GM20000 (cell line): ENCODE results near the gene LAMB1.
A peak's percentile ranks its signal among the peaks of the same experiment; 100 is the strongest.

ENCODE experiments used
- DNase-seq: peaks from one replicate; pipeline ENCODE4 v3.0.0; 2012; ENCODE audit warnings: low spot score
- TF ChIP-seq, protein P1 (sequence below): IDR thresholded peaks from 2 replicates; pipeline ENCODE4 v1.5.1; 2012; ENCODE audit warnings: mild to moderate bottlenecking, control low read depth; ENCODE audit errors: extremely low read depth, missing control alignments

Gene LAMB1

DNA sequence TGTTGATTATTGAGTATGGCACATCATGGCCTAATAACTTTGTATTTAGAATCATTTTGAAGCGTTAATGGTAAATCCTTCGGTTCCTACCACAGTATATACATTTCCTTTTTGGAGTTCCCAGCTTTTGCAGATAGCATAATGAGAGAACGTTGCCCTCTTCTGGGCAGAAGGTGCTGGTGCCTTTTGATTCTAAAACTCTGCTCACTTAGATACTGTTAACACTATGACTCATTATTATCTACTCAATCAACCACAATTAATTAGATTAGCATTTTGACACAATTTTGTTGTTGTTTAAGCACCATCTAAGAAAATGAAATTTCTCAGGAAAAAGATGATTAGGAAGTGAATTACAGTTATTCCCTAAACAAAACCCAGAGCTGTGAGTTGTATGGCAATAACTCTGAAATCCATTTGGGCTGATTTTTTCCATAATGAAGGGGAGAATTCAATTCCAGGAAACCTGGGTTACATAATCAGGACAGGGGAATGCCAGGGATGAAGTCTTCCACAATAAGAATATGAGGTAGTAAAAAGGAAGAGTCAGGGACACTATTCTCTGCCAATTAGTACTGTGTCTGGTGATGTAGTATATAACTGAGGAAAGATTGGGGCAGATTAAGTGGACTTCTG, 123.4 kb downstream of the LAMB1 start:
- TF ChIP-seq, protein P1, sequence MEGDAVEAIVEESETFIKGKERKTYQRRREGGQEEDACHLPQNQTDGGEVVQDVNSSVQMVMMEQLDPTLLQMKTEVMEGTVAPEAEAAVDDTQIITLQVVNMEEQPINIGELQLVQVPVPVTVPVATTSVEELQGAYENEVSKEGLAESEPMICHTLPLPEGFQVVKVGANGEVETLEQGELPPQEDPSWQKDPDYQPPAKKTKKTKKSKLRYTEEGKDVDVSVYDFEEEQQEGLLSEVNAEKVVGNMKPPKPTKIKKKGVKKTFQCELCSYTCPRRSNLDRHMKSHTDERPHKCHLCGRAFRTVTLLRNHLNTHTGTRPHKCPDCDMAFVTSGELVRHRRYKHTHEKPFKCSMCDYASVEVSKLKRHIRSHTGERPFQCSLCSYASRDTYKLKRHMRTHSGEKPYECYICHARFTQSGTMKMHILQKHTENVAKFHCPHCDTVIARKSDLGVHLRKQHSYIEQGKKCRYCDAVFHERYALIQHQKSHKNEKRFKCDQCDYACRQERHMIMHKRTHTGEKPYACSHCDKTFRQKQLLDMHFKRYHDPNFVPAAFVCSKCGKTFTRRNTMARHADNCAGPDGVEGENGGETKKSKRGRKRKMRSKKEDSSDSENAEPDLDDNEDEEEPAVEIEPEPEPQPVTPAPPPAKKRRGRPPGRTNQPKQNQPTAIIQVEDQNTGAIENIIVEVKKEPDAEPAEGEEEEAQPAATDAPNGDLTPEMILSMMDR: peak; percentile 51
- DNase-seq: peak; percentile 56

DNA sequence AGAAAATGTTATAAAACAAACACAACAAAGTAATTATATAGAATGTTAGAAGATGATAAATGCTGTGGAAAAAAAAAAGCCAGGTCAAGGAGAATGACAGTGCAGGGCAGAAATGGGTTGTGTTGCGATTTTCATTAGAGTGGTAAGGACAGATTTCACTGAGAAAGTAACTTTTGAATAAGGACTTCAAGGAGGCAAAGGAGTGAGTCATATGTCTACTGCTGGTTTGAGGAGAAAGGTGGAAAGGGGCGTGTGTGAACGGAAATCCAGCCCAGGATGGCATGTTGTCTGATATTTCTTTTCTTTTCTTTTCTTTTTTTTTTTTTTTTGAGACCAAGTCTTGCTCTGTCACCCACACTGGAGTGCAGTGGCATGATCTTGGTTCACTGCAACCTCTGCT, 124.3 kb downstream of the LAMB1 start:
- TF ChIP-seq, protein P1: no peak
- DNase-seq: no peak

DNA sequence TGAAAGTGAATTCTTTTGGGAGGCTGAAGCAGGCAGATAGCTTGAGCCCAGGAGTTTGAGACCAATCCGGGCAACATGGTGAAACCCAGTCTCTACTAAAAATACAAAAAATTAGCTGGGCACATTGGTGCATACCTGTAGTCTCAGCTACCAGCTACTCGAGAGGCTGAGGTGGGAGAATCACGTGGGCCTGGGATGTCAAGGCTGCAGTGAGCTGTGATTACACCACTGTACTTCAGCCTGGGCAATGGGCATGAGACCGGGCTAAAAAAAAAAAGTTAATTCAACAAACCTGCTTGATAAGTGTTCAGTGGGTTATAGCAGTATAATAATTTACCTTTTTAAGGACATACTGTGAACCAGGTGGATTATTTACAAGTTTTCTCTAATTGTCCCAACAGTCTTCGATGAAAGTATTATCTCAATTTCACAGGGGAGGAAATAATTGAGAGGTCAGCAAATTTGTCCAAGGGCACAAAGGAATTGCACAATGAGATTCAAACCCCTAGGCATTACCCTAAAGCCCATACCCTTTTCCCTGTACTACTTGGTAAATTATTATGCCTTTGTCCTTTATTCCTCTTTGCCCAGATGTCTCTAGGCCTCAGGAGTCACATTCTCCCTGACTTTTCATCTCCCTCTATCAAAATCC, 125.1 kb downstream of the LAMB1 start:
- TF ChIP-seq, protein P1: no peak
- DNase-seq: no peak

- DNase-seq: no peak
These were observed 126.0 kb downstream of the LAMB1 start for GRCh38 chr7:107876916-107877315.

GRCh38 chr7:107874605-107875446, 128.1 kb downstream of the LAMB1 start:
- peak; percentile 62 for DNase-seq
- TF ChIP-seq, protein P1: peak; percentile 47

More at GRCh38 chr7:107876916-107877315, 126.0 kb downstream of the LAMB1 start:
- TF ChIP-seq, protein P1: no peak

DNA sequence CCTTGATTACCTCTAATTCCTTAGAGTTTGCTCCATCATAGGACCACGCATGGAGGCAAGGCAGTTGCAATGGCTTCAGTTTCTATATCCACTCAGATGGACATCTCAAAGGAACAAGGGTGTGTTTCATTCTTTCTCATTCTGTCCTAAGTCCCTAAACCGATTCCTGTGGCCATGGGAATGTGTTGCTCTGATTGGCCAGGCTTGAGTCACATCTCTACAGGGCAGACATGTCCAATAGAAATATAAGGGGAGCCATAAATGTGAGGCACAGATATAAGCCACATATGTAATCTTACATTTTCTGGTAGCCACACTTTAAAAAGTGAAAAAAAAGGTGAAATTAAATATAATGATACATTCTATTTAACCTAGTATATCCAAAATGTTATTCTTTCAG, 128.8 kb downstream of the LAMB1 start:
- TF ChIP-seq, protein P1: no peak
- no peak for DNase-seq
